DOHH2 (cell line): ENCODE data around the gene S100P.

Source experiments
- CTCF ChIP-seq: fragments of 200-600 bp; sonication (generic); IDR thresholded peaks from one replicate; pipeline ENCODE4 v1.5.1; 2014; ENCODE audit warnings: antibody characterized with exemption, mild to moderate bottlenecking, low read depth, low read length; ENCODE audit not compliant: poor library complexity, severe bottlenecking
- EZH2phosphoT487 ChIP-seq: fragments of 200-600 bp; sonication (generic); IDR thresholded peaks from 2 replicates; pipeline ENCODE4 v1.6.1; 2017; ENCODE audit warnings: borderline replicate concordance, mild to moderate bottlenecking, antibody characterized with exemption, low read length, moderate library complexity, mixed read lengths

DNA sequence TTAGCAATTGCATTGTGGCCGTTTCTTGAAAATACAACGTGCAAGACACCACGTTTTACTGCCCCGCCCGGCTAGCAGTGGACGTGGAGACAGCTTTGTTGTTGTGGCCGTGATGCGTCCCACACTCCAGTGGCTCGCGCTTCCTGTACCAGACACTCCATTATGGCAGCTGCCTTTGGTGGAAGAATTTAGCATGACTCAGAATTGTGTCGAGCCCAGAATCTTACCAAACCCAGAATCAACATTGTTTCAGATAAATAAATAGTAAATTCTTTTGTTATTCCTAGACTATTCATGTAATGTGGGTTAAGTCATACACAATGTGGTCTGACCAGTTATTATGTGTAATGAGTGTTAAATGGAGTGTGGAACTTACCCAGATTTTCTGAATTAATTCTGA is 25.3 kb upstream of the S100P start:
- TF ChIP-seq CTCF (no peak), EZH2phosphoT487 (no peak)
